HEK293T (cell line): ENCODE data around the gene GRAMD1B.
"Not testable (repeated sequence)": the region's sequence is repeated elsewhere in the genome, so short reads cannot be mapped to it uniquely, and the experiment has no call there.

Experiments used
- CTCF ChIA-PET: fragments of 350-600 bp; formaldehyde crosslinking; extraction: SDS; loops from one replicate; lab custom pipeline; 2021; ENCODE audit warnings: antibody characterized with exemption, inconsistent platforms; lab: Yijun Ruan, JAX
- POLR2A ChIA-PET: fragments of 350-600 bp; formaldehyde crosslinking; extraction: SDS; loops from one replicate; lab custom pipeline; 2020; ENCODE audit warnings: antibody characterized with exemption, inconsistent platforms; lab: Yijun Ruan, JAX
- DNase-seq: peaks from one replicate; pipeline ENCODE4 v3.0.0; 2012; ENCODE audit warnings: mixed read lengths; ENCODE audit errors: extremely low spot score
- ARNT ChIP-seq: fragments of 450-650 bp; IDR thresholded peaks from 2 replicates; pipeline ENCODE4 v1.6.1; 2017; ENCODE audit warnings: mild to moderate bottlenecking
- BHLHE40 ChIP-seq: fragments of 450-650 bp; IDR thresholded peaks from 2 replicates; pipeline ENCODE4 v1.6.1; 2016; ENCODE audit warnings: mild to moderate bottlenecking, moderate library complexity, borderline replicate concordance
- CTBP1 ChIP-seq: fragments of 450-650 bp; IDR thresholded peaks from 2 replicates; pipeline ENCODE4 v1.6.1; 2016; ENCODE audit warnings: borderline replicate concordance
- ELF4 ChIP-seq: fragments of 450-650 bp; IDR thresholded peaks from 2 replicates; pipeline ENCODE4 v1.6.1; 2017; ENCODE audit warnings: antibody characterized with exemption
- FOXA1 ChIP-seq: fragments of 450-650 bp; IDR thresholded peaks from 2 replicates; pipeline ENCODE4 v1.6.1; 2016; ENCODE audit warnings: mild to moderate bottlenecking
- FOXK2 ChIP-seq: fragments of 450-650 bp; IDR thresholded peaks from 2 replicates; pipeline ENCODE4 v1.6.1; 2016; ENCODE audit warnings: mild to moderate bottlenecking
- FOXM1 ChIP-seq: fragments of 450-650 bp; IDR thresholded peaks from 2 replicates; pipeline ENCODE4 v1.6.1; 2017; ENCODE audit warnings: mild to moderate bottlenecking, borderline replicate concordance
- HDGF ChIP-seq: fragments of 450-650 bp; IDR thresholded peaks from 2 replicates; pipeline ENCODE4 v1.6.1; 2017; ENCODE audit warnings: antibody characterized with exemption, borderline replicate concordance
- L3MBTL2 ChIP-seq: fragments of 450-650 bp; conservative IDR thresholded peaks from 2 replicates; pipeline ENCODE4 v1.6.1; 2016; ENCODE audit warnings: mild to moderate bottlenecking
- LEF1 ChIP-seq: fragments of 450-650 bp; IDR thresholded peaks from 2 replicates; pipeline ENCODE4 v1.6.1; 2017; ENCODE audit warnings: mild to moderate bottlenecking, borderline replicate concordance
- NFRKB ChIP-seq: fragments of 450-650 bp; IDR thresholded peaks from 2 replicates; pipeline ENCODE4 v1.6.1; 2016; ENCODE audit warnings: mild to moderate bottlenecking, moderate library complexity
- PKNOX1 ChIP-seq: fragments of 450-650 bp; IDR thresholded peaks from 2 replicates; pipeline ENCODE4 v1.6.1; 2016
- SP1 ChIP-seq: fragments of 450-650 bp; IDR thresholded peaks from 2 replicates; pipeline ENCODE4 v1.6.1; 2017
- SUZ12 ChIP-seq: fragments of 450-650 bp; IDR thresholded peaks from 2 replicates; pipeline ENCODE4 v1.6.1; 2016; ENCODE audit warnings: mild to moderate bottlenecking
- TARDBP ChIP-seq: fragments of 450-650 bp; IDR thresholded peaks from 2 replicates; pipeline ENCODE4 v1.6.1; 2016
- ZNF384 ChIP-seq: fragments of 450-650 bp; IDR thresholded peaks from 2 replicates; pipeline ENCODE4 v1.6.1; 2016

Gene GRAMD1B

GRCh38 chr11:123566852-123567251 lies 136.8 kb downstream of the GRAMD1B start:
- TF ChIP-seq TARDBP (no peak), SP1 (no peak), CTBP1 (no peak), NFRKB (no peak), ELF4 (no peak), PKNOX1 (no peak), FOXM1 (no peak)
- DNase-seq: no peak
- ChIA-PET POLR2A (no interaction called here), CTCF (no interaction called here)

DNA sequence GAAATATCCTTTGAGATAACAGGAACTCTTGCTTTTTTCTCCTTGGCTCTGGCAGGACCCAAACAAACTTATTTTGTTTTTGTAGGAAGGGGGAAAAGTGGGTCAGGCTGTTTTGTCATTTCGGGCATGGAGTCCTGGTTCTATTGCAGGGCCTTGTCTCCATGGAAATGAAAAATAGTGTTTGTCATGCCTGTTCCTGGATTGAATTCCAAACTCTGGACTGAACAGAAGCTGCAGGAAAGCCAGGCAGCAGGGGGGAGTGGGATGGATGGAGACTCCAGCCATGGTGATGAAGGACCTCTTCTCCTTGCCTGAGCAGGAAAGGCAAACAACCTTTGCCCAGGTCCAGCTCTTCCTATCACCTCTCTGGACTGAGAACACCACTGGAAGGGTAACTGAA lies 137.4 kb downstream of the GRAMD1B start:
- ChIA-PET POLR2A (no interaction called here), CTCF (no interaction called here)
- no peak for TF ChIP-seq FOXM1
- no peak for TF ChIP-seq SUZ12
- TF ChIP-seq NFRKB: no peak
- TF ChIP-seq HDGF: no peak
- TF ChIP-seq L3MBTL2: no peak
- no peak for TF ChIP-seq BHLHE40
- no peak for TF ChIP-seq LEF1
- TF ChIP-seq TARDBP: no peak
- no peak for TF ChIP-seq ARNT
- TF ChIP-seq FOXA1: no peak
- no peak for TF ChIP-seq CTBP1
- no peak for TF ChIP-seq ELF4
- TF ChIP-seq PKNOX1: no peak
- no peak for DNase-seq

- no peak for TF ChIP-seq ZNF384
- no peak for TF ChIP-seq FOXA1
- no peak for TF ChIP-seq TARDBP
- no peak for TF ChIP-seq PKNOX1
- TF ChIP-seq LEF1: no peak
- no peak for TF ChIP-seq CTBP1
- TF ChIP-seq ELF4: no peak
- no peak for TF ChIP-seq NFRKB
- no peak for TF ChIP-seq FOXK2
- TF ChIP-seq ARNT: no peak
- TF ChIP-seq SP1: no peak
- TF ChIP-seq HDGF: no peak
- TF ChIP-seq FOXM1: no peak
- no peak for TF ChIP-seq L3MBTL2
- no peak for TF ChIP-seq SUZ12
- TF ChIP-seq BHLHE40: no peak
- ChIA-PET POLR2A (no interaction called here), CTCF (no interaction called here)
- DNase-seq: no peak
Measured at GRCh38 chr11:123568367-123568870, 138.3 kb downstream of the GRAMD1B start.

DNA sequence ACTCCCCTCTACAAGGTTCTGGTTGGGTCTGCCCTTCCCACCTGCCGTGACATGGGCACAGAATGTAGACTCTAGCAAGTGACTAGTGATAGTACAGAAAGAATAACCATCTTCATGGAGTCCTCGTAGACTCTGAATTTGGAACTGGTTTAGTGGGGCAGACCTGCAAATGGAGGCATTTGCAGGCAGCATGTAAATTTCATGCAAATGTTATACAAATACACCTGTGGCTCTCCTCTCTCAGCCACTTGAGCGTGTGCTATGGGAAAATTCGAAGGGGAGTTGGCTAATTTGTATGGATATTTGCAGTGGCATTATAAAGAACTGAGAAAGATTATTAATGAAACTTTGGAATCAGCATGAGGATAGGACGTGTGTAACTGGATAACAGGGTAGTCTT lies 139.3 kb downstream of the GRAMD1B start:
- TF ChIP-seq SP1: no peak
- ChIA-PET POLR2A (no interaction called here), CTCF (no interaction called here)
- no peak for DNase-seq

DNA sequence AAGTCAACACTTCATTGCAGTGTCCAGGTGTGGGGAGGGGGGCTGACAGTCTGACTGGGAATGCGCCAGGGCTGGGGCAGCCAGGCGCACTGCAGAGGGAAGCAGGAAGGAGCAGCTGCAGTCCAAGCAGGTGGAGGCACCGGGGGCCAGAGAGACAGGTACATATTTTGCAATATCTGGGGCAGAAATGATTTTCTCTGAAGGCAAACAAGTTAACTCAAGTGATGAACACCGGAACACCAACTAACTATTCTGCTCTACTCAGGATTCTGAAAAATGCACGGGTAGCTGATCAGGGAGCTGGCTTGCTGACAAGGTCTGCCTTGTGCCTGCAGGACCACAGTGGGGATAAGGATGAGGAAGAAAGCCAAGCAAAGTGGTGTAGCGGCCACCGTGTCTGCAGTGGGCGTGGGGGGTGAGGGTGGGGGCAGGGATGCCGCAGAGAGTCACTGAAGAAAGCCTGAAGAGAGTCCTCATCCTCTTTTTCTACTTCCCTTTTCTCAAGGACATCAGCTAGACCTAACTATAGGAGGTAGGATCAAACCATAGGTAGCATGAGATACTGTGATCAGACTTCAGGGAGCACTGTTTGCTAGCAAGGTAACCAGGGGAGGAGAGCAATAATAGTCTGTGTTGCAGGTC lies 141.0 kb downstream of the GRAMD1B start:
- POLR2A ChIA-PET: no interaction called here
- CTCF ChIA-PET: interaction anchor here (1.4 to 1.7 kb wide), 2 partner anchors 9 to 10 kb away, joined by 4 to 6 read pairs; no protein-coding TSS in a partner anchor
- DNase-seq: no peak
- no peak for TF ChIP-seq FOXM1

DNA sequence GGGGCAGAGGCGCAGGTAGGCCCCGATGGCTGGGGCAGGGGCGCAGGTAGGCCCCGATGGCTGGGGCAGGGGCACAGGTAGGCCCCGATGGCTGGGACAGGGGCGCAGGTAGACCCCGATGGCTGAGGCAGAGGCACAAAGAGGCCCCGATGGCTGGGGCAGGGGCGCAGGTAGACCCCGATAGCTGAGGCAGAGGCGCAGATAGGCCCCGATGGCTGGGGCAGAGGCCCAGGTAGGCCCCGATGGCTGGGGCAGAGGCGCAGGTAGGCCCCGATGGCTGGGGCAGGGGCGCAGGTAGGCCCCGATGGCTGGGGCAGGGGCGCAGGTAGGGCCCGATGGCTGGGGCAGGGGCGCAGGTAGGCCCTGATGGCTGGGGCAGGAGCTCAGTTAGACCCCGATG lies 142.7 kb downstream of the GRAMD1B start:
- CTCF ChIA-PET, POLR2A ChIA-PET: not testable (repeated sequence)

GRCh38 chr11:123573286-123573685 lies 143.2 kb downstream of the GRAMD1B start:
- no peak for DNase-seq
- POLR2A ChIA-PET: no interaction called here
- CTCF ChIA-PET: no interaction called here
- no peak for TF ChIP-seq SP1
- TF ChIP-seq FOXA1: no peak
- TF ChIP-seq TARDBP: no peak
- TF ChIP-seq L3MBTL2: no peak
- no peak for TF ChIP-seq ZNF384
- no peak for TF ChIP-seq FOXM1
- TF ChIP-seq PKNOX1: no peak
- no peak for TF ChIP-seq FOXK2
- no peak for TF ChIP-seq LEF1
- no peak for TF ChIP-seq ARNT
- TF ChIP-seq SUZ12: no peak
- TF ChIP-seq ELF4: no peak
- no peak for TF ChIP-seq HDGF
- no peak for TF ChIP-seq BHLHE40
- TF ChIP-seq CTBP1: no peak
- no peak for TF ChIP-seq NFRKB

More for the DNA sequence above, 142.7 kb downstream of the GRAMD1B start:
- DNase-seq: not testable (repeated sequence)
